BLaER1 (cell line): Measurements from ENCODE around the gene HOXB9.

Experiments
- H3K27ac ChIP-seq: shearing (Covaris generic); formaldehyde crosslinking; 2 replicates; pipeline ENCODE4 v1.8.1; 2022
- H3K27me3 ChIP-seq: shearing (Covaris generic); formaldehyde crosslinking; 2 replicates; pipeline ENCODE4 v1.8.1; 2022
- H3K36me3 ChIP-seq: shearing (Covaris generic); formaldehyde crosslinking; 2 replicates; pipeline ENCODE4 v1.8.1; 2022
- H3K4me1 ChIP-seq: shearing (Covaris generic); formaldehyde crosslinking; 2 replicates; pipeline ENCODE4 v1.8.1; 2022
- H3K4me2 ChIP-seq: shearing (Covaris generic); formaldehyde crosslinking; 2 replicates; pipeline ENCODE4 v1.8.1; 2022
- H3K4me3 ChIP-seq: shearing (Covaris generic); formaldehyde crosslinking; 2 replicates; pipeline ENCODE4 v1.8.1; 2022
- H3K9ac ChIP-seq: shearing (Covaris generic); formaldehyde crosslinking; 2 replicates; pipeline ENCODE4 v1.8.1; 2022
- H3K9me3 ChIP-seq: shearing (Covaris generic); formaldehyde crosslinking; 2 replicates; pipeline ENCODE4 v1.8.1; 2022
- H4K20me1 ChIP-seq: shearing (Covaris generic); formaldehyde crosslinking; 2 replicates; pipeline ENCODE4 v1.8.1; 2022
- Cebpa-rat ChIP-seq: shearing (Covaris generic); IDR thresholded peaks from 2 replicates; pipeline ENCODE4 v1.8.1; 2022

HOXB9 gene

DNA sequence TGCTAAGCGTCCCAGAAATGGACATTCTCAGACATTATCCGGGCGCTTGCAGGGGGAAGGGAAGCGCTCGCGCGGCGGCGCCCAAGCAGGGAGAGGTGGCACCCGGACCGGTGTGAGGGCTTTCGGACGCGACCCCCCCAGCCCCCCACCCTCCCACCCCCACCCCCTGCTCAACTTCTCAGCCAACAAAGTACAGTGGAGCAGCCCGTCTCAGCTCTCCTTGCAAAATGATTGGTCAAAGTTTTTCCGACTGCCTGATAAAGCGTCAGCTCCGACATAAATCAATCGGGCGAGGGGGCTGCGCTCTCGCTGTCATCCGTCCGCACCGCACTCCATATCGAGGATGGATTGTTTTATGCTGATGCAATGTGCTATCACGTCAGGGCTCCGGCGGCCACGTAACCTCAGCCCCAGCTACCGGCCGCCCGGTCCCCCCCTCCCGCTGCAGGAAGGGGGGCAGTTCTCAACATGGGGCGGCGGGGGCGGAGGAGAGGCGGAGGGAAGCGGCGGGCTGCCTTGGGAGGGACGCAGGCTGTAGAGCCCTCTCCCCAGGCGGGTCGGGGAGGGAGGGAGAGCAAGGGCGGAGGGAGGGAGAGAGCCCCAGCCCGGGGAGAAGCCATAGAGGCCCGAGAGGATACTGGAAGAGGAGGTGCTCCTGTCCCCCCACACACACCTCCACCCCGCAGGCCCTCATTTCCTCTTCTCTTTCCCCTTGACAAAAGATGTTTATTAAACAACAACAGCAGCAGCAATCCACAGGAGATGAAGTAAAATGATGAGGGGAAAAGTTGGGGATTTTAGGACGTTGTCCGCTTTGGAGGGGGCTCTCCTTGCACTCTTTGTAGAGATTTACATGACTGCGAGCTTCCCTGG, at the start of gene HOXB9:
TSS of gene HOXB9 (minus strand) at position 114 of the 873 bp plus-strand sequence. CDS start at position 25, 89 bp downstream.
- Histone ChIP-seq H3K27ac (no peak within 1 kb of the TSS), H3K9ac (no peak within 1 kb of the TSS), H3K4me2 (peak within 1 kb of the TSS; percentile 46), H3K4me3 (peak within 1 kb of the TSS; percentile 32), H3K4me1 (peaks cover 11% of the 10 kb centered on the region; the same call in 1 of the 2 replicates), H3K9me3 (no peaks in the 10 kb centered on the region), H3K36me3 (no peaks in the 10 kb centered on the region), H4K20me1 (peaks cover 99% of the 10 kb centered on the region), H3K27me3 (peaks cover 100% of the 10 kb centered on the region)
- no peak for TF ChIP-seq Cebpa-rat

DNA sequence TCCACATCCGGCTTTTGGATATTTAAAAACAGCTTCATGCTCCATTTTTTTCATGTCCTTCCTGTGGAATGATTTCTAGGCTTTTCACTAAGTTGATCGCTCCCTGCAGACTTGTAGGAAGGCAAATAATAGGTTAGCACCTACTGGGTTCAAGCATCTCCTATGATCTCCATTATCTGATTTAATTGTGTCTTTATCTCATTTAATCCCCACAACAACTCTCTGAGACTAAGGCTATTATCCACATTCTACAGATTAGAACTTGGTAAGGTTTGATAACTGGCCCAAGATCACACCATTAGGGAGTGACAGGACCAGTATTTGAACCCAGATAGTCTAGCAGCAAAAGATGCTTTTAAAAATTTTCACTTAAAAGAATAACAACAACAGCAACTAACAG, 46.2 kb upstream of the HOXB9 start:
- H3K27ac ChIP-seq = no peak overlapping the region
- H3K27me3 ChIP-seq = peaks cover 7% of the 10 kb centered on the region
- H3K4me1 ChIP-seq = 0 out of 2 replicates have a peak, but pooled peaks cover 5% of the 10 kb centered on the region
- no peaks in the 10 kb centered on the region for H4K20me1 ChIP-seq
- H3K4me2 ChIP-seq = peak overlapping the region; percentile 45; the same call in 1 of the 2 replicates
- no peak overlapping the region for H3K4me3 ChIP-seq
- no peak overlapping the region for H3K9ac ChIP-seq
- no peaks in the 10 kb centered on the region for H3K36me3 ChIP-seq
- TF ChIP-seq Cebpa-rat = no peak
- no peaks in the 10 kb centered on the region for H3K9me3 ChIP-seq

- Histone ChIP-seq H3K4me3 (no peak overlapping the region), H3K4me1 (0 out of 2 replicates have a peak, but pooled peaks cover 5% of the 10 kb centered on the region), H4K20me1 (no peaks in the 10 kb centered on the region), H3K36me3 (no peaks in the 10 kb centered on the region), H3K4me2 (peak overlapping the region; percentile 45), H3K27ac (no peak overlapping the region), H3K27me3 (peaks cover under 1% of the 10 kb centered on the region; the same call in 1 of the 2 replicates), H3K9me3 (no peaks in the 10 kb centered on the region), H3K9ac (no peak overlapping the region)
- TF ChIP-seq Cebpa-rat = no peak
Observed at GRCh38 chr17:48671697-48672171, 45.6 kb upstream of the HOXB9 start.

GRCh38 chr17:48663134-48663924, 37.2 kb upstream of the HOXB9 start:
- no peaks in the 10 kb centered on the region for H3K36me3 ChIP-seq
- TF ChIP-seq Cebpa-rat = no peak
- H3K27ac ChIP-seq = no peak overlapping the region
- no peak overlapping the region for H3K4me2 ChIP-seq
- H3K9ac ChIP-seq = no peak overlapping the region
- no peak overlapping the region for H3K4me3 ChIP-seq
- no peaks in the 10 kb centered on the region for H3K9me3 ChIP-seq
- no peaks in the 10 kb centered on the region for H4K20me1 ChIP-seq
- no peaks in the 10 kb centered on the region for H3K4me1 ChIP-seq
- no peaks in the 10 kb centered on the region for H3K27me3 ChIP-seq

DNA sequence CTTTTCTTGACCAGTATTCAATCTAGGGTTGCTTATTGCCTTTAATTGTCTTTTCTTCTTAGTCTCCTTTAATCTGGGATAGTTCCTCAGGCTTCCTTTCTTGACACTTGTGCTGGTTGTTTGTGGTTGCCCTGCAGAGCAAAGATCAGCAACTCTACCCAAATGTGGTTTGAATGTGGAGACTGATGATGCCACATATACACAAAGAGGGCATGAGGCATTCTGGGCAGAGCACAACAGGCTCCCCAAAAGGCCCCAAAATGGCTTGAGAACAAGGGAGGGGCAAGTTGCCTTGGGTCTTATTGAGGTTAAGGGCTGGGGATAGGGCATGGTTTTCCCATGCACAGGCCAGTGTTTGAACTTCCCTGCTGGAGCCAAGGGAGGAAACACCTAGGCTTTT, 29.8 kb upstream of the HOXB9 start:
- Histone ChIP-seq H3K27ac (no peak overlapping the region), H3K4me2 (no peak overlapping the region), H3K4me1 (no peaks in the 10 kb centered on the region), H3K27me3 (peaks cover 6% of the 10 kb centered on the region; the same call in 1 of the 2 replicates), H3K36me3 (no peaks in the 10 kb centered on the region), H3K4me3 (no peak overlapping the region), H3K9ac (no peak overlapping the region), H4K20me1 (no peaks in the 10 kb centered on the region; the same call in 1 of the 2 replicates), H3K9me3 (no peaks in the 10 kb centered on the region)
- no peak for TF ChIP-seq Cebpa-rat

DNA sequence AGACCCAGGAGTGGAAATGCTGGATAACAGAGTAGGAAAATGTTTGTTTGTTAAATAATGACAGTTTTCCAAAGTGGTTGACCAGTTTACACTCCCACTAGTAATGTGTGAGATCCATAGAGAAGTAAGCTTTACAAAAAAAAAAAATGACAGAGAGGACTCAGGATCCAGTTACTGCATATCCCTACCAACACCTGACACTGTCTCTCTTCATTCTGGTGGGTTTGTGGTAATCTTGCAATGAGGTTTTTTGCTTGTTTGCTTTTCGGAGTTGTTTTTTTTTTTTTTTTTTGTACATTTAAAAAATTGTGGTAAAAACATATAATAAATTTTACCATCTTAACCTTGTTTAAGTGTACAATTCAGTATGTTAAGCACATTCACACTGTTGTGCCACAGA, 23.6 kb upstream of the HOXB9 start:
- peaks cover 58% of the 10 kb centered on the region for H3K27me3 ChIP-seq
- H3K4me3 ChIP-seq = no peak overlapping the region
- no peaks in the 10 kb centered on the region for H3K36me3 ChIP-seq
- no peak overlapping the region for H3K4me2 ChIP-seq
- TF ChIP-seq Cebpa-rat = no peak
- H4K20me1 ChIP-seq = peaks cover 34% of the 10 kb centered on the region
- H3K9me3 ChIP-seq = no peaks in the 10 kb centered on the region
- no peak overlapping the region for H3K9ac ChIP-seq
- H3K27ac ChIP-seq = no peak overlapping the region
- peaks cover 13% of the 10 kb centered on the region for H3K4me1 ChIP-seq

- Histone ChIP-seq H3K4me1 (peaks cover 13% of the 10 kb centered on the region), H3K36me3 (no peaks in the 10 kb centered on the region), H3K9ac (no peak overlapping the region), H4K20me1 (peaks cover 50% of the 10 kb centered on the region), H3K9me3 (no peaks in the 10 kb centered on the region), H3K27ac (no peak overlapping the region), H3K4me3 (no peak overlapping the region), H3K4me2 (no peak overlapping the region), H3K27me3 (peaks cover 76% of the 10 kb centered on the region)
- no peak for TF ChIP-seq Cebpa-rat
Observed at GRCh38 chr17:48647963-48648245, 21.7 kb upstream of the HOXB9 start.

GRCh38 chr17:48647103-48647962, 21.2 kb upstream of the HOXB9 start:
- Histone ChIP-seq H3K4me2 (peak overlapping the region; percentile 41), H3K9ac (no peak overlapping the region), H3K27me3 (peaks cover 82% of the 10 kb centered on the region), H3K27ac (no peak overlapping the region), H3K4me3 (peak overlapping the region; percentile 40; the same call in 1 of the 2 replicates), H3K9me3 (0 out of 2 replicates have a peak, but pooled peaks cover 3% of the 10 kb centered on the region), H3K36me3 (no peaks in the 10 kb centered on the region), H4K20me1 (peaks cover 56% of the 10 kb centered on the region), H3K4me1 (peaks cover 13% of the 10 kb centered on the region)
- TF ChIP-seq Cebpa-rat = no peak
